K562 (cell line): ENCODE results near the gene PIEZO2. TPM values are rescaled to one million over a fixed set of nuclear protein-coding genes. Genes with fewer than 3 reads are reported as not detected.

Source experiments
- ATAC-seq: fragments of 200-7000 bp; cut with Tn5 transposase; 3 replicates; pipeline ENCODE4 v1.9.1; 2020; ENCODE audit warnings: moderate library complexity
- BruUV-seq: library from RNA; stranded (reverse); fragments of 400-500 nt; replicated peaks from 2 replicates; lab custom pipeline; 2021; lab: Mats Ljungman, UMichigan
- CTCF ChIA-PET: fragments of 300-600 bp; formaldehyde crosslinking; extraction: SDS; loops from one replicate; lab custom pipeline; 2021; ENCODE audit warnings: low intra/inter-chr PET ratio; lab: Yijun Ruan, JAX
- POLR2A ChIA-PET: fragments of 300-600, 350-650 bp; sonication (Branson Sonifier 250); formaldehyde crosslinking; extraction: SDS; loops from one replicate; lab custom pipeline; 2021; ENCODE audit warnings: antibody characterized with exemption, inconsistent platforms; lab: Yijun Ruan, JAX
- DNase-seq, 4 experiments: peaks; one replicate each; pipeline versions ENCODE4 v3.0.0 to v3.0.0-alpha.2; 2011 to 2018; ENCODE audit warnings: low spot score in 3 of 4, mixed read lengths in 3 of 4; ENCODE audit errors: extremely low read depth in 1 of 4
- FAIRE-seq: peaks from 2 replicates; lab custom pipeline; 2011; peaks lifted over from hg19 to GRCh38; lab: Jason Lieb, UNC
- H2AFZ ChIP-seq: 2 replicates; pipeline ENCODE4 v1.6.0; 2011; ENCODE audit warnings: low read depth, low read length, control low read depth, inconsistent platforms
- H3K27ac ChIP-seq: fragments of 200-600 bp; 3 replicates; pipeline ENCODE4 v1.8.0; 2011; ENCODE audit warnings: low read depth, mild to moderate bottlenecking, control low read depth, inconsistent platforms, low read length, moderate library complexity, mixed read lengths; ENCODE audit errors: extremely low read depth
- H3K27me3 ChIP-seq, 2 experiments: fragments of 300-600 bp in 1 of 2; 2 replicates in 1 of 2; 3 replicates in 1 of 2; pipeline versions ENCODE4 v1.6.0 to v1.8.0; 2011; ENCODE audit warnings: inconsistent platforms in 2 of 2, low read length in 2 of 2, mild to moderate bottlenecking in 1 of 2, mixed read lengths in 1 of 2, moderate library complexity in 1 of 2; ENCODE audit not compliant: control insufficient read depth in 2 of 2, insufficient read depth in 2 of 2
- H3K36me3 ChIP-seq: fragments of 300-600 bp; 3 replicates; pipeline ENCODE4 v1.8.0; 2011; ENCODE audit warnings: mild to moderate bottlenecking, low read length, inconsistent platforms; ENCODE audit not compliant: control insufficient read depth, insufficient read depth
- H3K4me1 ChIP-seq, 2 experiments: fragments of 200-600 bp in 1 of 2; replicated peaks in 1 of 2; 2 replicates in 1 of 2; 3 replicates in 1 of 2; pipeline versions ENCODE4 v1.5.1 to v1.8.0; 2011; ENCODE audit warnings: inconsistent platforms in 2 of 2, low read length in 2 of 2, mild to moderate bottlenecking in 1 of 2, mixed read lengths in 1 of 2, moderate library complexity in 1 of 2; ENCODE audit not compliant: control insufficient read depth in 2 of 2, insufficient read depth in 2 of 2
- H3K4me2 ChIP-seq: 2 replicates; pipeline ENCODE4 v1.6.1; 2011; ENCODE audit warnings: low read length, control low read depth, inconsistent platforms, mixed read lengths; ENCODE audit not compliant: insufficient read depth
- H3K4me3 ChIP-seq: fragments of 200-600 bp; sonication (generic), shearing (Covaris generic); 2 replicates; pipeline ENCODE4 v1.5.1; 2016; ENCODE audit warnings: control low read depth, inconsistent platforms
- H3K79me2 ChIP-seq: fragments of 200-600 bp; 3 replicates; pipeline ENCODE4 v1.8.0; 2011; ENCODE audit warnings: low read length, inconsistent platforms; ENCODE audit not compliant: control insufficient read depth, insufficient read depth
- H3K9ac ChIP-seq, 2 experiments: 2 replicates each; pipeline versions ENCODE4 v1.6.0 to v1.6.1; 2011; ENCODE audit warnings: low read depth in 2 of 2, low read length in 2 of 2, control low read depth in 1 of 2, inconsistent platforms in 1 of 2, mild to moderate bottlenecking in 1 of 2, mixed read lengths in 1 of 2; ENCODE audit not compliant: insufficient read depth in 1 of 2
- H3K9me1 ChIP-seq: one replicate; pipeline ENCODE4 v1.6.0; 2011; ENCODE audit warnings: inconsistent platforms, mild to moderate bottlenecking, low read length, moderate library complexity; ENCODE audit not compliant: control insufficient read depth, insufficient read depth
- H3K9me3 ChIP-seq: replicated peaks from 2 replicates; pipeline ENCODE4 v1.5.1; 2011; ENCODE audit warnings: low read depth, low read length, inconsistent platforms; ENCODE audit not compliant: control insufficient read depth, insufficient read depth
- H4K20me1 ChIP-seq: replicated peaks from 2 replicates; pipeline ENCODE4 v1.6.1; 2011; ENCODE audit warnings: low read length, inconsistent platforms, mixed read lengths; ENCODE audit not compliant: control insufficient read depth, insufficient read depth
- BRF1 ChIP-seq: IDR thresholded peaks from 3 replicates; pipeline ENCODE4 v1.6.1; 2011; ENCODE audit warnings: borderline replicate concordance, mild to moderate bottlenecking; ENCODE audit not compliant: insufficient read length; ENCODE audit errors: extremely low read depth
- E2F4 ChIP-seq: sonication (generic); formaldehyde crosslinking; IDR thresholded peaks from 2 replicates; pipeline ENCODE4 v1.8.0; 2022; ENCODE audit warnings: mild to moderate bottlenecking, low read depth, missing genetic modification reagents
- ETV1 ChIP-seq: fragments of 450-650 bp; conservative IDR thresholded peaks from 2 replicates; pipeline ENCODE4 v1.6.1; 2016; ENCODE audit warnings: missing genetic modification characterization, control low read depth, low read depth, missing compliant biosample characterization
- MEF2A ChIP-seq: IDR thresholded peaks from 2 replicates; pipeline ENCODE4 v1.6.1; 2011; ENCODE audit warnings: low read depth, mild to moderate bottlenecking, low read length, moderate library complexity; ENCODE audit not compliant: control insufficient read depth
- PTTG1 ChIP-seq: fragments of 450-650 bp; IDR thresholded peaks from 2 replicates; pipeline ENCODE4 v1.6.1; 2016; ENCODE audit warnings: low read depth, mild to moderate bottlenecking, missing genetic modification characterization, missing compliant biosample characterization
- SAP30 ChIP-seq: fragments of 200-600 bp; sonication (generic); IDR thresholded peaks from 2 replicates; pipeline ENCODE4 v1.6.1; 2012; ENCODE audit warnings: borderline replicate concordance, low read depth, mild to moderate bottlenecking, moderate library complexity, low read length, control low read depth, inconsistent platforms; ENCODE audit not compliant: insufficient read depth, poor library complexity, severe bottlenecking
- SRF ChIP-seq, 2 experiments: fragments of 250-450, 450-650 bp in 1 of 2; sonication (Bioruptor Pico) in 1 of 2; sonication (generic) in 1 of 2; formaldehyde crosslinking; IDR thresholded peaks; 2 replicates each; pipeline versions ENCODE4 v1.5.0 to v1.5.1; 2020 to 2022; ENCODE audit warnings: mild to moderate bottlenecking in 1 of 2, missing genetic modification reagents in 1 of 2
- ZNF311 ChIP-seq: fragments of 250-450 bp; sonication (Bioruptor Pico); IDR thresholded peaks from 2 replicates; pipeline ENCODE4 v1.4.0; 2020; ENCODE audit warnings: mild to moderate bottlenecking, moderate library complexity
- WGBS: fragments of 100-300 bp; shearing (Covaris generic); methylation state at CpG from one replicate; pipeline ENCODE4 v1.1.6; 2016; ENCODE audit warnings: low coverage, mixed read lengths; ENCODE audit not compliant: insufficient coverage; ENCODE audit errors: missing lambda C conversion rate; 5-methylcytosine and 5-hydroxymethylcytosine counted together
- in situ Hi-C: fragments of 300-500 bp; cut with MboI; formaldehyde crosslinking; loops from 4 replicates; pipeline ENCODE4 v1.15.0; 2018; ENCODE audit warnings: inconsistent platforms, mixed read lengths
- intact Hi-C: fragments of 100-400 bp; cut with micrococcal nuclease; formaldehyde crosslinking; loops from 2 replicates; pipeline ENCODE4 v1.14.2; 2022
- polyA plus RNA-seq, 8 experiments: library from polyadenylated mRNA; depleted of rRNA in 4 of 8; stranded (reverse) in 5 of 8; unstranded in 3 of 8; fragments of >200 nt; fragmentation: Nextera tagmentation in 2 of 8; fragmentation: Illumina TruSeq in 1 of 8; extraction: Ambion mirVana in 2 of 8; extraction: Trizol in 1 of 8; gene quantifications; 2 replicates each; pipeline versions ENCODE4 v1.2.1 to v1.2.3, GENCODE V29; 2011 to 2014; ENCODE audit warnings: inconsistent platforms in 1 of 8, missing spikeins in 1 of 8
- total RNA-seq, 7 experiments: library from RNA; depleted of rRNA in 6 of 7; stranded (reverse); fragments of >200 nt in 6 of 7; fragmentation: Illumina TruSeq in 2 of 7; extraction: Trizol in 2 of 7; gene quantifications; 2 replicates each; pipeline versions ENCODE4 v1.2.1 to v1.2.3, GENCODE V29; 2011 to 2021; ENCODE audit warnings: low replicate concordance in 1 of 7
- TF ChIP-seq, protein P1 (sequence below): fragments of 450-650 bp; IDR thresholded peaks from 2 replicates; pipeline ENCODE4 v1.6.1; 2016; ENCODE audit warnings: borderline replicate concordance
- TF ChIP-seq, protein P2 (sequence below): fragments of 450-650 bp; formaldehyde crosslinking; IDR thresholded peaks from 2 replicates; pipeline ENCODE4 v1.4.0; 2022; ENCODE audit warnings: missing genetic modification characterization
- TF ChIP-seq, protein P3 (sequence below): IDR thresholded peaks from 2 replicates; pipeline ENCODE4 v1.6.1; 2016; ENCODE audit warnings: missing genetic modification characterization, missing compliant biosample characterization

Gene PIEZO2
- total and polyA plus RNA-seq, 9 of the 15 experiments (the other 6 are each of a cell fraction or from before 2014, with no cell fraction given) = 0.54 to 4.1 (median 2.0) TPM

DNA sequence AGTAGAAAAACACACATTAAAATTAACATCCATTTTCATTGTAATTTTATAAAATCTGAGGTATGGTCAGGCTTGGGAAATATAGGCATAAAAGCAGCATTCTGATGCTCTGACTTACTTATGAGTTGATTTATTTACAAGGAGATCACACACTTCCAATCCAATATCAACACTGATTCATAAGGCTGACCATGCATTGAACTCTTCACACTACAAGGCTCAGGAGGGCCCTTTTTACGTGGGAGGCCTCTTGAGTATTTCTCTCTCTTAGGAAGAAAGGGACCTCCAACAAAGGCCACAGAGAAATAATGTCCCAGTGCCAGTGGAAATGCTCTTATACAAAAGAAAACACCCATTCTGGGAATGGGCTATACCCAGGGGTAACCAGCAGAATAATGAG, 400.7 kb downstream of the PIEZO2 start:
- H3K9me3 ChIP-seq = no peaks in the 10 kb centered on the region
- POLR2A ChIA-PET = interaction anchor here (0.5 to 0.6 kb wide), 2 partner anchors 176 to 202 kb away, joined by 3 read pairs; no protein-coding TSS in a partner anchor
- no peak for FAIRE-seq
- H2AFZ ChIP-seq = no peak overlapping the region
- no TSS peak for BruUV-seq
- H3K4me1 ChIP-seq = no peaks in the 10 kb centered on the region
- H3K4me3 ChIP-seq = no peak overlapping the region
- TF ChIP-seq BRF1 (no peak), E2F4 (CRISPR knock-in tag) (no peak), SAP30 (no peak), PTTG1 (tag) (no peak), MEF2A (no peak), SRF (CRISPR knock-in tag; IDR thresholded peaks at IDR 0.05) (no peak), ZNF311 (CRISPR knock-in tag) (no peak), ETV1 (no peak)
- TF ChIP-seq, protein P1, sequence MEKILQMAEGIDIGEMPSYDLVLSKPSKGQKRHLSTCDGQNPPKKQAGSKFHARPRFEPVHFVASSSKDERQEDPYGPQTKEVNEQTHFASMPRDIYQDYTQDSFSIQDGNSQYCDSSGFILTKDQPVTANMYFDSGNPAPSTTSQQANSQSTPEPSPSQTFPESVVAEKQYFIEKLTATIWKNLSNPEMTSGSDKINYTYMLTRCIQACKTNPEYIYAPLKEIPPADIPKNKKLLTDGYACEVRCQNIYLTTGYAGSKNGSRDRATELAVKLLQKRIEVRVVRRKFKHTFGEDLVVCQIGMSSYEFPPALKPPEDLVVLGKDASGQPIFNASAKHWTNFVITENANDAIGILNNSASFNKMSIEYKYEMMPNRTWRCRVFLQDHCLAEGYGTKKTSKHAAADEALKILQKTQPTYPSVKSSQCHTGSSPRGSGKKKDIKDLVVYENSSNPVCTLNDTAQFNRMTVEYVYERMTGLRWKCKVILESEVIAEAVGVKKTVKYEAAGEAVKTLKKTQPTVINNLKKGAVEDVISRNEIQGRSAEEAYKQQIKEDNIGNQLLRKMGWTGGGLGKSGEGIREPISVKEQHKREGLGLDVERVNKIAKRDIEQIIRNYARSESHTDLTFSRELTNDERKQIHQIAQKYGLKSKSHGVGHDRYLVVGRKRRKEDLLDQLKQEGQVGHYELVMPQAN = no peak
- TF ChIP-seq, protein P2, sequence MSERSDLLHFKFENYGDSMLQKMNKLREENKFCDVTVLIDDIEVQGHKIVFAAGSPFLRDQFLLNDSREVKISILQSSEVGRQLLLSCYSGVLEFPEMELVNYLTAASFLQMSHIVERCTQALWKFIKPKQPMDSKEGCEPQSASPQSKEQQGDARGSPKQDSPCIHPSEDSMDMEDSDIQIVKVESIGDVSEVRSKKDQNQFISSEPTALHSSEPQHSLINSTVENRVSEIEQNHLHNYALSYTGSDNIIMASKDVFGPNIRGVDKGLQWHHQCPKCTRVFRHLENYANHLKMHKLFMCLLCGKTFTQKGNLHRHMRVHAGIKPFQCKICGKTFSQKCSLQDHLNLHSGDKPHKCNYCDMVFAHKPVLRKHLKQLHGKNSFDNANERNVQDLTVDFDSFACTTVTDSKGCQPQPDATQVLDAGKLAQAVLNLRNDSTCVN (CRISPR knock-in tag) = no peak
- TF ChIP-seq, protein P3, sequence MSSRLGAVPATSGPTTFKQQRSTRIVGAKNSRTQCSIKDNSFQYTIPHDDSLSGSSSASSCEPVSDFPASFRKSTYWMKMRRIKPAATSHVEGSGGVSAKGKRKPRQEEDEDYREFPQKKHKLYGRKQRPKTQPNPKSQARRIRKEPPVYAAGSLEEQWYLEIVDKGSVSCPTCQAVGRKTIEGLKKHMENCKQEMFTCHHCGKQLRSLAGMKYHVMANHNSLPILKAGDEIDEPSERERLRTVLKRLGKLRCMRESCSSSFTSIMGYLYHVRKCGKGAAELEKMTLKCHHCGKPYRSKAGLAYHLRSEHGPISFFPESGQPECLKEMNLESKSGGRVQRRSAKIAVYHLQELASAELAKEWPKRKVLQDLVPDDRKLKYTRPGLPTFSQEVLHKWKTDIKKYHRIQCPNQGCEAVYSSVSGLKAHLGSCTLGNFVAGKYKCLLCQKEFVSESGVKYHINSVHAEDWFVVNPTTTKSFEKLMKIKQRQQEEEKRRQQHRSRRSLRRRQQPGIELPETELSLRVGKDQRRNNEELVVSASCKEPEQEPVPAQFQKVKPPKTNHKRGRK = no peak
- TF ChIP-seq, all 486 proteins: peak for 0
- H3K36me3 ChIP-seq = no peaks in the 10 kb centered on the region
- no peaks in the 10 kb centered on the region for H3K79me2 ChIP-seq
- ATAC-seq (no peak), DNase-seq (no peak)
- CTCF ChIA-PET = no interaction called here
- no peaks in the 10 kb centered on the region for H3K9me1 ChIP-seq
- no peaks in the 10 kb centered on the region for H4K20me1 ChIP-seq
- H3K9ac ChIP-seq = no peak overlapping the region
- no peak overlapping the region for H3K27ac ChIP-seq
- no peak overlapping the region for H3K4me2 ChIP-seq
- in situ Hi-C loops (no loop called here), intact Hi-C loops (no loop called here)
- H3K27me3 ChIP-seq = peaks cover 11 to 26% of the 10 kb centered on the region in 2 experiments; a peak in 4 of 5 replicates
- 0% methylated on average over 1 of the region's 1 CpG for WGBS
